ENCODE measurements around the gene NFYA. TPM values are rescaled to one million over a fixed set of nuclear protein-coding genes. Genes with fewer than 3 reads are reported as not detected.

Gene NFYA
- total and polyA plus RNA-seq, 9 of the 15 experiments (the other 6 are each of a cell fraction or from before 2014, with no cell fraction given): 7.3 to 37.1 (median 21.8) TPM

GRCh38 chr6:41025966-41026530 lies 46.7 kb upstream of the NFYA start:
- Histone ChIP-seq H3K9me3 (replicated peaks; ENCODE audit: control insufficient read depth, insufficient read depth, low read depth, low read length) (no peaks in the 10 kb centered on the region), H2AFZ (ENCODE audit: low read depth, low read length) (no peak overlapping the region), H3K9me1 (ENCODE audit: control insufficient read depth, insufficient read depth, low read length) (no peaks in the 10 kb centered on the region), H3K36me3 (ENCODE audit: control insufficient read depth, insufficient read depth, low read length) (no peaks in the 10 kb centered on the region), H3K4me1 (replicated peaks in 1 of 2; ENCODE audit: control insufficient read depth in 2 of 2, insufficient read depth in 2 of 2, low read length in 2 of 2) (peaks cover 0 to 13% of the 10 kb centered on the region in 2 experiments; a peak in 4 of 5 replicates), H3K27me3 (ENCODE audit: control insufficient read depth in 2 of 2, insufficient read depth in 2 of 2, low read length in 2 of 2) (peaks cover 13 to 18% of the 10 kb centered on the region in 2 experiments; a peak in 4 of 5 replicates), H3K9ac (ENCODE audit: insufficient read depth in 1 of 2, low read depth in 2 of 2, low read length in 2 of 2) (no peak overlapping the region), H4K20me1 (replicated peaks; ENCODE audit: control insufficient read depth, insufficient read depth, low read length) (no peaks in the 10 kb centered on the region), H3K4me3 (no peak overlapping the region), H3K79me2 (ENCODE audit: control insufficient read depth, insufficient read depth, low read length) (no peaks in the 10 kb centered on the region), H3K4me2 (ENCODE audit: insufficient read depth, low read length) (no peak overlapping the region), H3K27ac (ENCODE audit: extremely low read depth, low read depth, low read length) (no peak overlapping the region)
- DNase-seq (ENCODE audit: extremely low read depth in 1 of 4, low spot score in 3 of 4) (no peak), FAIRE-seq (no peak), ATAC-seq (no peak)
- ChIA-PET CTCF (ENCODE audit: low intra/inter-chr PET ratio) (no interaction called here), POLR2A (no interaction called here)
- BruUV-seq (replicated peaks): no TSS peak
- intact Hi-C loops (cut with micrococcal nuclease) (loop anchor here (5.0 to 10.0 kb wide), 3 partner anchors 41 to 699 kb away; no protein-coding TSS in a partner anchor), in situ Hi-C loops (cut with MboI) (loop anchor here (25.0 kb wide), 1 partner anchor 1664 kb away; no protein-coding TSS in a partner anchor)
- TF ChIP-seq ZNF449 (CRISPR knock-in tag; IDR thresholded peaks at IDR 0.05) (no peak), EP400 (IDR thresholded peaks at IDR 0.05) (no peak), ZNF23 (CRISPR knock-in tag; IDR thresholded peaks at IDR 0.05) (no peak), ARID3A (IDR thresholded peaks at IDR 0.05; ENCODE audit: borderline replicate concordance, low read depth, low read length) (no peak), NCOA2 (IDR thresholded peaks at IDR 0.05; ENCODE audit: partially characterized antibody in 2 of 2) (no peak), CTBP1 (IDR thresholded peaks at IDR 0.05; ENCODE audit: borderline replicate concordance) (no peak), BHLHE40 (IDR thresholded peaks at IDR 0.05; ENCODE audit: low read length) (no peak), NONO (IDR thresholded peaks at IDR 0.05; ENCODE audit: low read depth in 2 of 2, low read length in 1 of 2) (no peak), ZFP36 (IDR thresholded peaks at IDR 0.05; ENCODE audit: low read depth, low read length, partially characterized antibody) (no peak), ELK1 (CRISPR knock-in tag; IDR thresholded peaks at IDR 0.05) (no peak)
- WGBS (ENCODE audit: insufficient coverage, low coverage, missing lambda C conversion rate): 22% methylated on average over 3 of the region's 3 CpGs

Data from K562 (cell line).